IMR-90 (cell line): ENCODE results near the gene CPLX4. TPM values are rescaled to one million over a fixed set of nuclear protein-coding genes. Genes with fewer than 3 reads are reported as not detected.

Experiments used
- ATAC-seq: fragments of 200-7000 bp; cut with Tn5 transposase; 2 replicates; pipeline ENCODE4 v1.9.1; 2020; ENCODE audit warnings: low read depth, mild to moderate bottlenecking, moderate library complexity
- BruUV-seq: library from RNA; stranded (reverse); fragments of 400-500 nt; replicated peaks from 2 replicates; lab custom pipeline; 2021; lab: Mats Ljungman, UMichigan
- CTCF ChIA-PET: fragments of 300-600 bp; formaldehyde crosslinking; extraction: SDS; loops from one replicate; lab custom pipeline; 2021; ENCODE audit warnings: antibody characterized with exemption; lab: Yijun Ruan, JAX
- POLR2A ChIA-PET: fragments of 300-600 bp; sonication (Branson Sonifier 250); formaldehyde crosslinking; loops from one replicate; lab custom pipeline; 2022; ENCODE audit warnings: antibody characterized with exemption; ENCODE audit not compliant: unreplicated experiment; lab: Charles Lee
- DNase-seq: peaks from one replicate; pipeline ENCODE4 v3.0.0; 2013
- H2AFZ ChIP-seq: replicated peaks from 2 replicates; pipeline ENCODE3; 2013; ENCODE audit warnings: low read length, mild to moderate bottlenecking; ENCODE audit not compliant: poor library complexity
- H2AK5ac ChIP-seq: 2 replicates; pipeline ENCODE4 v1.6.1; 2013; ENCODE audit warnings: low read depth, low read length, inconsistent platforms
- H2AK9ac ChIP-seq: replicated peaks from 2 replicates; pipeline ENCODE3; 2013; ENCODE audit warnings: mild to moderate bottlenecking, low read depth, low read length, moderate library complexity; ENCODE audit not compliant: poor library complexity
- H2BK120ac ChIP-seq: 2 replicates; pipeline ENCODE4 v1.6.1; 2013; ENCODE audit warnings: low read depth, low read length, inconsistent platforms
- H2BK15ac ChIP-seq: 3 replicates; pipeline ENCODE4 v1.6.1; 2013; ENCODE audit warnings: low read depth, low read length, inconsistent platforms
- H2BK20ac ChIP-seq: 2 replicates; pipeline ENCODE4 v1.6.1; 2013; ENCODE audit warnings: low read depth, mild to moderate bottlenecking, inconsistent platforms, low read length, moderate library complexity
- H2BK5ac ChIP-seq: 2 replicates; pipeline ENCODE4 v1.6.1; 2013; ENCODE audit warnings: mild to moderate bottlenecking, low read depth, low read length, inconsistent platforms; ENCODE audit not compliant: poor library complexity, severe bottlenecking
- H3K14ac ChIP-seq: replicated peaks from 2 replicates; pipeline ENCODE4 v1.6.1; 2013; ENCODE audit warnings: low read depth, low read length, inconsistent platforms
- H3K18ac ChIP-seq: 2 replicates; pipeline ENCODE4 v1.6.1; 2013; ENCODE audit warnings: low read depth, low read length, control low read depth
- H3K23ac ChIP-seq: 2 replicates; pipeline ENCODE4 v1.6.1; 2013; ENCODE audit warnings: low read depth, low read length, inconsistent platforms
- H3K27ac ChIP-seq: 2 replicates; pipeline ENCODE4 v1.5.1; 2013; ENCODE audit warnings: mild to moderate bottlenecking, control low read depth, low read length; ENCODE audit not compliant: insufficient read depth
- H3K27me3 ChIP-seq: 2 replicates; pipeline ENCODE4 v1.6.1; 2013; ENCODE audit warnings: low read length; ENCODE audit not compliant: control insufficient read depth, insufficient read depth
- H3K36me3 ChIP-seq: 2 replicates; pipeline ENCODE4 v1.6.1; 2013; ENCODE audit warnings: low read length, mixed read lengths; ENCODE audit not compliant: control insufficient read depth, insufficient read depth
- H3K4ac ChIP-seq: 2 replicates; pipeline ENCODE4 v1.6.1; 2013; ENCODE audit warnings: low read depth, low read length, inconsistent platforms
- H3K4me1 ChIP-seq: 2 replicates; pipeline ENCODE4 v1.6.1; 2013; ENCODE audit warnings: low read length, mixed read lengths; ENCODE audit not compliant: control insufficient read depth, insufficient read depth
- H3K4me2 ChIP-seq: 2 replicates; pipeline ENCODE4 v1.6.1; 2013; ENCODE audit warnings: low read depth, mild to moderate bottlenecking, control low read depth, low read length, moderate library complexity
- H3K4me3 ChIP-seq: 2 replicates; pipeline ENCODE4 v1.5.1; 2013; ENCODE audit warnings: low read depth, mild to moderate bottlenecking, control low read depth, low read length, moderate library complexity; ENCODE audit not compliant: insufficient read depth
- H3K56ac ChIP-seq: 2 replicates; pipeline ENCODE4 v1.6.1; 2013; ENCODE audit warnings: low read length, inconsistent platforms; ENCODE audit not compliant: insufficient read depth; ENCODE audit errors: extremely low read depth
- H3K79me1 ChIP-seq, 2 experiments: 2 replicates each; pipeline ENCODE4 v1.6.1; 2013; ENCODE audit warnings: low read length in 2 of 2, inconsistent platforms in 1 of 2, low read depth in 1 of 2
- H3K9ac ChIP-seq: 2 replicates; pipeline ENCODE4 v1.6.1; 2013; ENCODE audit warnings: low read depth, low read length, control low read depth
- H3K9me1 ChIP-seq: 2 replicates; pipeline ENCODE4 v1.6.1; 2013; ENCODE audit warnings: low read length, inconsistent platforms; ENCODE audit not compliant: insufficient read depth
- H3K9me3 ChIP-seq: 2 replicates; pipeline ENCODE4 v1.6.1; 2013; ENCODE audit warnings: low read length; ENCODE audit not compliant: control insufficient read depth, insufficient read depth
- H4K20me1 ChIP-seq: 2 replicates; pipeline ENCODE4 v1.6.1; 2013; ENCODE audit warnings: low read length, inconsistent platforms; ENCODE audit not compliant: insufficient read depth
- H4K5ac ChIP-seq: 2 replicates; pipeline ENCODE4 v1.6.1; 2013; ENCODE audit warnings: mild to moderate bottlenecking, low read depth, low read length, control low read depth
- H4K8ac ChIP-seq, 2 experiments: 2 replicates each; pipeline ENCODE4 v1.6.1; 2013; ENCODE audit warnings: low read depth in 2 of 2, low read length in 2 of 2, control low read depth in 1 of 2, inconsistent platforms in 1 of 2
- H4K91ac ChIP-seq: 2 replicates; pipeline ENCODE4 v1.6.1; 2013; ENCODE audit warnings: low read depth, low read length, inconsistent platforms; ENCODE audit not compliant: insufficient read depth
- BHLHE40 ChIP-seq: fragments of 150-350 bp; IDR thresholded peaks from 2 replicates; pipeline ENCODE4 v1.6.1; 2016; ENCODE audit warnings: mild to moderate bottlenecking, low read depth, low read length
- CEBPB ChIP-seq: IDR thresholded peaks from 2 replicates; pipeline ENCODE4 v1.6.1; 2012; ENCODE audit warnings: low read depth, low read length, improper control_type of control experiment
- CHD1 ChIP-seq: IDR thresholded peaks from 2 replicates; pipeline ENCODE4 v1.6.1; 2012; ENCODE audit warnings: low read depth, low read length, improper control_type of control experiment
- CTCF ChIP-seq: conservative IDR thresholded peaks from 2 replicates; pipeline ENCODE4 v1.5.1; 2012; ENCODE audit warnings: mild to moderate bottlenecking, low read depth, low read length, improper control_type of control experiment
- ELK1 ChIP-seq: fragments of 150-350 bp; IDR thresholded peaks from 2 replicates; pipeline ENCODE4 v1.6.1; 2016; ENCODE audit warnings: low read depth, mild to moderate bottlenecking, low read length, moderate library complexity, borderline replicate concordance
- FOS ChIP-seq: fragments of 150-350 bp; IDR thresholded peaks from 2 replicates; pipeline ENCODE4 v1.6.1; 2016; ENCODE audit warnings: low read depth, low read length
- MAFK ChIP-seq: IDR thresholded peaks from 2 replicates; pipeline ENCODE4 v1.6.1; 2012; ENCODE audit warnings: low read depth, low read length, improper control_type of control experiment
- MAZ ChIP-seq: IDR thresholded peaks from 2 replicates; pipeline ENCODE4 v1.6.1; 2012; ENCODE audit warnings: low read depth, mild to moderate bottlenecking, low read length, improper control_type of control experiment, moderate library complexity, borderline replicate concordance
- MXI1 ChIP-seq: IDR thresholded peaks from 2 replicates; pipeline ENCODE4 v1.6.1; 2012; ENCODE audit warnings: low read depth, mild to moderate bottlenecking, low read length, moderate library complexity, borderline replicate concordance
- NFE2L2 ChIP-seq: fragments of 150-350 bp; IDR thresholded peaks from 2 replicates; pipeline ENCODE4 v1.6.1; 2016; ENCODE audit warnings: low read depth, mild to moderate bottlenecking, low read length
- POLR2A ChIP-seq: IDR thresholded peaks from 2 replicates; pipeline ENCODE4 v1.6.1; 2012; ENCODE audit warnings: mild to moderate bottlenecking, low read depth, low read length
- RAD21 ChIP-seq: IDR thresholded peaks from 2 replicates; pipeline ENCODE4 v1.6.1; 2012; ENCODE audit warnings: low read length, improper control_type of control experiment
- RCOR1 ChIP-seq: IDR thresholded peaks from 2 replicates; pipeline ENCODE4 v1.6.1; 2012; ENCODE audit warnings: mild to moderate bottlenecking, low read length, improper control_type of control experiment; ENCODE audit not compliant: insufficient replicate concordance
- RFX5 ChIP-seq: IDR thresholded peaks from 2 replicates; pipeline ENCODE4 v1.8.0; 2012; ENCODE audit warnings: low read depth, mild to moderate bottlenecking, low read length, moderate library complexity
- SMC3 ChIP-seq: fragments of 150-350 bp; IDR thresholded peaks from 2 replicates; pipeline ENCODE4 v1.6.1; 2016; ENCODE audit warnings: low read depth, mild to moderate bottlenecking, antibody characterized with exemption, low read length, moderate library complexity
- USF2 ChIP-seq: fragments of 150-350 bp; IDR thresholded peaks from 2 replicates; pipeline ENCODE4 v1.6.1; 2017; ENCODE audit warnings: mild to moderate bottlenecking, antibody characterized with exemption, low read length, low read depth
- WGBS, 2 experiments: methylation state at CpG; one replicate each; pipeline versions ENCODE4 v1.1.5 to v1.1.7; 2013; ENCODE audit warnings: missing lambda C conversion rate in 2 of 2; ENCODE audit not compliant: insufficient read length in 1 of 2; ENCODE audit errors: extremely low coverage in 2 of 2; 5-methylcytosine and 5-hydroxymethylcytosine counted together
- dilution Hi-C: fragments of 300-500 bp; cut with HindIII; formaldehyde crosslinking; loops from one replicate; pipeline ENCODE4 v1.14.3; 2018; ENCODE audit warnings: low sequenced_read_pairs; ENCODE audit not compliant: unreplicated experiment
- in situ Hi-C: fragments of 300-500 bp; cut with MboI; formaldehyde crosslinking; loops from 3 replicates; pipeline ENCODE4 v1.14.3; 2019; ENCODE audit warnings: low sequenced_read_pairs, inconsistent platforms, mixed read lengths
- intact Hi-C: fragments of 100-400 bp; cut with micrococcal nuclease; formaldehyde crosslinking; loops from 2 replicates; pipeline ENCODE4 v1.10.0; 2022
- polyA plus RNA-seq, 3 experiments: library from polyadenylated mRNA; depleted of rRNA; stranded (reverse); fragments of >200 nt; gene quantifications; 2 replicates each; pipeline ENCODE4 v1.2.3, GENCODE V29; 2012; ENCODE audit warnings: low replicate concordance in 1 of 3
- total RNA-seq: library from RNA; depleted of rRNA; stranded (reverse); fragments of >200 nt; gene quantifications from 2 replicates; pipeline ENCODE4 v1.2.3, GENCODE V29; 2012

Gene CPLX4
- total and polyA plus RNA-seq, 2 of the 4 experiments (the other 2 are of a cell fraction), result not detected

- in situ Hi-C loops (no loop called here), dilution Hi-C loops (no loop called here), intact Hi-C loops (no loop called here)
- H4K8ac ChIP-seq, result no peak overlapping the region
- H2BK120ac ChIP-seq, result no peak overlapping the region
- TF ChIP-seq MAFK (no peak), RFX5 (no peak), RCOR1 (no peak), POLR2A (no peak), CEBPB (no peak), MAZ (no peak), FOS (no peak), NFE2L2 (no peak), ELK1 (no peak), SMC3 (no peak), RAD21 (no peak), CTCF (no peak), USF2 (no peak), CHD1 (no peak), MXI1 (no peak), BHLHE40 (no peak)
- 50% methylated on average over 2 of the region's 3 CpGs; no CpG with 5 or more reads in 1 of the 2 experiments for WGBS, 2 experiments
- no peak overlapping the region for H2BK5ac ChIP-seq
- no peak overlapping the region for H4K5ac ChIP-seq
- no peaks in the 10 kb centered on the region for H3K9me1 ChIP-seq
- no peak overlapping the region for H2BK20ac ChIP-seq
- H3K9me3 ChIP-seq, result peaks cover 8% of the 10 kb centered on the region
- BruUV-seq, result no TSS peak
- H3K56ac ChIP-seq, result no peak overlapping the region
- H3K4me1 ChIP-seq, result no peaks in the 10 kb centered on the region
- H4K20me1 ChIP-seq, result no peaks in the 10 kb centered on the region
- CTCF ChIA-PET, result interaction anchor here (0.6 kb wide), 1 partner anchor 123 kb away, joined by 3 read pairs; no protein-coding TSS in a partner anchor
- H3K23ac ChIP-seq, result no peak overlapping the region
- POLR2A ChIA-PET, result no interaction called here
- ATAC-seq, result no peak
- H3K9ac ChIP-seq, result no peak overlapping the region
- H4K91ac ChIP-seq, result no peak overlapping the region
- no peak overlapping the region for H3K27ac ChIP-seq
- H3K79me1 ChIP-seq, result no peaks in the 10 kb centered on the region
- H3K14ac ChIP-seq, result no peak overlapping the region
- no peak overlapping the region for H2AK9ac ChIP-seq
- H3K27me3 ChIP-seq, result peaks cover 76% of the 10 kb centered on the region
- DNase-seq, result no peak
- H3K4me2 ChIP-seq, result no peak overlapping the region
- H2AK5ac ChIP-seq, result no peak overlapping the region
- no peak overlapping the region for H2BK15ac ChIP-seq
- no peak overlapping the region for H3K4me3 ChIP-seq
- H3K36me3 ChIP-seq, result no peaks in the 10 kb centered on the region
- no peak overlapping the region for H3K4ac ChIP-seq
- H2AFZ ChIP-seq, result no peak overlapping the region
- H3K18ac ChIP-seq, result no peak overlapping the region
These were observed 39.3 kb downstream of the CPLX4 start for GRCh38 chr18:59279193-59279592.
